Fibroblast of skin of right biceps (primary cell): ENCODE data around the gene FOXL3.
"Not testable (repeated sequence)": the region's sequence is repeated elsewhere in the genome, so short reads cannot be mapped to it uniquely, and the experiment has no call there.

Experiments used
- DNase-seq: peaks from one replicate; pipeline ENCODE4 v3.0.0-alpha.2; 2013

FOXL3 gene

GRCh38 chr7:292226-292625 is 2.3 kb downstream of the FOXL3 start:
- no peak for DNase-seq

- DNase-seq, result no peak
Measured at GRCh38 chr7:292826-293225, 2.9 kb downstream of the FOXL3 start.

GRCh38 chr7:293681-294439 is 3.9 kb downstream of the FOXL3 start:
- DNase-seq, result no peak

GRCh38 chr7:294440-295154 is 4.6 kb downstream of the FOXL3 start:
- DNase-seq, result no peak

- DNase-seq, result no peak
Measured at GRCh38 chr7:295155-296154, 5.5 kb downstream of the FOXL3 start.

- DNase-seq, result no peak
Measured at GRCh38 chr7:296373-296945, 6.5 kb downstream of the FOXL3 start.

- DNase-seq, result not testable (repeated sequence)
Measured at GRCh38 chr7:297141-297540, 7.2 kb downstream of the FOXL3 start.

GRCh38 chr7:297611-298374 is 7.8 kb downstream of the FOXL3 start:
- DNase-seq, result no peak

GRCh38 chr7:298375-298702 is 8.4 kb downstream of the FOXL3 start:
- no peak for DNase-seq

- DNase-seq, result no peak
Measured at GRCh38 chr7:298743-299142, 8.8 kb downstream of the FOXL3 start.

- DNase-seq, result no peak
Measured at GRCh38 chr7:299169-299568, 9.2 kb downstream of the FOXL3 start.

GRCh38 chr7:299628-300027 is 9.7 kb downstream of the FOXL3 start:
- no peak for DNase-seq

GRCh38 chr7:300048-300447 is 10.1 kb downstream of the FOXL3 start:
- DNase-seq, result no peak

- no peak for DNase-seq
Measured at GRCh38 chr7:300546-301290, 10.7 kb downstream of the FOXL3 start.

- DNase-seq, result no peak
Measured at GRCh38 chr7:301291-302053, 11.5 kb downstream of the FOXL3 start.

GRCh38 chr7:302054-302992 is 12.4 kb downstream of the FOXL3 start:
- no peak for DNase-seq

GRCh38 chr7:303425-303824 is 13.5 kb downstream of the FOXL3 start:
- DNase-seq, result no peak

GRCh38 chr7:303884-304573 is 14.1 kb downstream of the FOXL3 start:
- DNase-seq, result no peak
